EH (cell line): ENCODE data around the gene OR2A5.
A peak's percentile ranks its signal among the peaks of the same experiment; 100 is the strongest.
"Not testable (repeated sequence)": the region's sequence is repeated elsewhere in the genome, so short reads cannot be mapped to it uniquely, and the experiment has no call there.

Source experiments
- DNase-seq: peaks from one replicate; pipeline ENCODE4 v3.0.0-alpha.2; 2015; ENCODE audit warnings: low read depth

Gene OR2A5

DNA sequence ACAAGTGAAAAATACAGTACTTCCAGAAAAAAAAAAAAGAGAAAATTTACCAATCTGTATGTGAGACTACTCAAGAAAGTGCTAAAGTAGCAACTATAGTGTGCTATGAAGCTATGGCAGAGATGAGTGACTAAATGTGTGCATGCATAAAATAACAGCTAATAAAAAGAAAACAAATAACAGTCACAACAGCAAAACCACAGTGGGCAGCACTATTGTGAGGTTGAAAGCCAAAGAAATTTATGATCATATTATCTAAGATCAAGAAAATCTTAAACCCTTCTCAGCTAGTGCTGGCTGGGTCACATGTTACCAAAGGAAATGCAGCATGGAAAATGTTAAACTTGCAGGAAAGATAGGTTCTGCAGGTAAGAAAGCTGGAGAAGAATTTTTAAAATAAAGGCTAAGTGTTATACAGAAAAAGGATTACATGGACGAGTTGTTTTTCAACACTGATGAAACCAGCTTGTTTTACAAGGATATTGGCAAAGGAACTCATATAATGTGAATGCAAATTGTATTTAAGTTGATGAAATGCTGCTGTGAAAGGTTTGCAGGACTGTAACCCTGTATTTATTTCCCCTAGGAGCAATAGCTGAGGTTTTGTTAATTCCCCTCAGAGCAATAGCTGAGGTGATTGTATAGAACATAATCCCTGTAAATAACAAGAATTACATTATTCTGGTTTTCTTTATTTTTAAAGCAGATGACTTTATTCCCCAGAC is 15.6 kb upstream of the OR2A5 start:
- DNase-seq = no peak

DNA sequence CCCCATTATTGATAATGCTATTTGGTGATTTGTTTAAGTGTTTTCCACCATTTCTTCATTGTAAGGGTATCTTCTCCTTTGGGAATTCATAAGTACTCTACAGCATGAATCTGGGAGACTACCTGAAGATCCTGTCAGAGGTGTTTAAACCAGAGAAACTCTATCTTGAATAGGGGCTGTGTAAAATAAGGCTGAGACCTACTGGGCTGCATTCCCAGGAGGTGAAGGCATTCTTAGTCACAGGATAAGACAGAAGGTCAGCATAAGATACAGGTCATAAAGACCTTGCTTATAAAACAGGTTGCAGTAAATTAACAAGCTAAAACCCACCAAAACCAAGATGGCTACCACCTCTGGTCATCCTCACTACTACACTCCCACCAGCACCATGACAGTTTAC is 13.4 kb upstream of the OR2A5 start:
- DNase-seq = no peak

DNA sequence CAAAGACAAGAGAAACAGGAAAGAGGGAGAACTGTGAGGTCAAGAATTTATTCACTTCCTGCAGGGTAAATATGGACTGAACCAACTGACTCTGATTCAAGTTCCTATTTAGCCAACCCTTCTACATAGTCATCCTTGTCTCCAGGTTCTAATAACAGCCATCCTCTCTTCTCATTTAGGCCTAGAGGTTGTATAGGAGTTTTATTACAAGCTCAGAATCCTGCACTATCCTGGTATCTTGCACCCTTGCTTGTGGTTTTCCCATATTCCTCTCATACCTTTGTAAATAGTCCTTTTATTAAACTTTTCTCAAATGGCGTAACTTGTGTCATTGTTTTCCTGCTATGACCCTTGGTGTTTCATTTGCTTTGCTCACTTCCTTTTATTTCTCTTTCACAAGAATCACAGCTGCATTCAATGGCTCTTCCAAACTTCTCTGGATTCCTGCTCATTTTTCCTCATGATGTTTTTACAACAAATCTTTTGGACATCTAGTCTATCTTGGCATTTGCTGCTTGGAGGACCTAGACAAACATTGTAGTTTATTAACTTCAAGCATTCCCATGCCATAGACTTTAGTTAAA is 12.4 kb upstream of the OR2A5 start:
- DNase-seq = peak; percentile 22

DNA sequence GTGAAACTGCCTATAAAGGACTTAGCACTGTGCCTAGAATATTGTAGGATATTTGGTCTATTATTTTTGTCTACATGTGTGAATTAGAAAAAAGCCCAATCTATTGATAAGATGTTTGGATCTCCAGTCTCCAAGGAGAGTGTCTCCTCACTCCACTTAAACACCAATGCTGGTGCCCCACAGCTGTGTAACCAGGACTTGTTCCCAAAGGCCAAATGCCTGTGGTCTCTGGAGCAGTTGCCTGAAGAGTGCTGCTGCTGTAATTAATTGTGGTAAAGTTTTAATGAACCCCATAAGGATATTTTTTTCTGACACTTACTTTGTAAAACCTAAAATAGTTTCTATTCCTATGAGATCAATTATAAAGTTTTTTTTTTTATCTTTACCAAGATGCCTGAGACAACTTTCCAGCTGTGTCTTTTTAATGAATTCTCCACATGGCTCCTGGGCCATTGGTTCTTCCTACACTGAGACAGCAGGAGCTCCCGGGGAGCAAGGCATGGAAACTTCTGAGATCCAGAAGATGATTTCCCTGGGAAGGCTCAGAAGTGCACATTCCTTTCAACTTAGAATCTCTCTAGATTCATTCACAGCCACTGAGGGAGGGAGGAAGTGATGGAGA is 11.2 kb upstream of the OR2A5 start:
- DNase-seq = peak; percentile 15

DNA sequence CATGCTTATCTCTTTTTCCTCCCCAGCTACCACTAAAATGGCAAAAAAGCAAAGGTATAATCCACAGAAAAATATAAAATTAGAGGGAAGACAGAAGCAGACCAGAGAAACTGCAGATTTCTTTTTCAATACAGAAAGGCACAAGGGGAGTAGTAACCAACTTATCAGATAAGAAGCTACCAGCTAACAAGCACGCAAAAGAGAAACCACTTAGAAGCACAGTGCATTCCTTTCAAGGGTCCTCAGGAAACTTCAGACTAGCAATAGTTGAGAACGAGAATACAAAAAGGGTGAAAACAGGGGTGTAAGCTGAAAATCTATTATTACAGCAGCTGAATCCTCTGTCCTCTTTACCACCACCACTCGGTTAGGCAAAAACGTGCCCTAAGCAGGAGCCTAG is 9.9 kb upstream of the OR2A5 start:
- no peak for DNase-seq

DNA sequence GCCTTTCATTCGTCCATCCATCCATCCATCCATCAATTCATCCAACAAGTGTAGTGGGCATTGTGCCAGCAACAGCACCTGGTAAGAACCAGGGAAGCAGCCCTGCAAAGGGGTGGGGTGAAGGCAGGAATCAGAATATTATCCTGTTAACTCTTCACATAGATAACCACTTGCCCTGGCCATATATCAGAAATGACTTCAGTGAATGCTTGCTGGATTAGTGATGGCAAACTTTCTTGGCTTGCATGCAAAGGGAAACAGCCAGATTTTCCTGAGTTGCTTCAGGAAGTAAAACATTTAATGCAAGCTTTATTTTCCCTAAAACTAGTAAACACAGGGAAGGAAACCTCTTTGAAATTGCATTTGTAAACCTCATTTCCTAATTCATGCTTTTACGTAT is 743 bp downstream of the OR2A5 start:
- no peak for DNase-seq

DNA sequence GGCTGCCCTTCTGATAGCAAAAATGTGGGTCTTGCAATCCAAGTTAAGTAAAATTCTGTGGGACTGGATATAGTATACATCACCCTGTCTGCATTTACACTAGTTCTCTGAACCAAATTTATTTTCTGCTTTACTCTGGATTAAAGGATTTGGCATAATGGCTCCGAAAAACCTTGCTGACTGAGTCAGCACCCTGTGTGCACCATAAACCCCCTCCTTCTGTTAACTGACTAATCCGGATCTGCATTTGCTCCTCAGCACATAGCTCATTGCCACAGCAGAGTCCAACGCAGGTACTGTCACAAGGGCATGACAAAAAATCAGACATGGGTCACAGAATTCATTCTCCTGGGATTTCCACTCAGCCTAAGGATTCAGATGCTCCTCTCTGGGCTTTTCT is 1.3 kb downstream of the OR2A5 start:
- DNase-seq = no peak

DNA sequence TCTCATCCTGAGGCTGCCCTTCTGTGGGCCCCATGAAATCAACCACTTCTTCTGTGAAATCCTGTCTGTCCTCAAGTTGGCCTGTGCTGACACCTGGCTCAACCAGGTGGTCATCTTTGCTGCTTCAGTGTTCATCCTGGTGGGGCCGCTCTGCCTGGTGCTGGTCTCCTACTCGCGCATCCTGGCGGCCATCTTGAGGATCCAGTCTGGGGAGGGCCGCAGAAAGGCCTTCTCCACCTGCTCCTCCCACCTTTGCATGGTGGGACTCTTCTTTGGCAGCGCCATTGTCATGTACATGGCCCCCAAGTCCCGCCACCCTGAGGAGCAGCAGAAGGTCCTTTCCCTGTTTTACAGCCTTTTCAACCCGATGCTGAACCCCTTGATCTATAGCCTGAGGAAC is 2.1 kb downstream of the OR2A5 start:
- DNase-seq = not testable (repeated sequence)

DNA sequence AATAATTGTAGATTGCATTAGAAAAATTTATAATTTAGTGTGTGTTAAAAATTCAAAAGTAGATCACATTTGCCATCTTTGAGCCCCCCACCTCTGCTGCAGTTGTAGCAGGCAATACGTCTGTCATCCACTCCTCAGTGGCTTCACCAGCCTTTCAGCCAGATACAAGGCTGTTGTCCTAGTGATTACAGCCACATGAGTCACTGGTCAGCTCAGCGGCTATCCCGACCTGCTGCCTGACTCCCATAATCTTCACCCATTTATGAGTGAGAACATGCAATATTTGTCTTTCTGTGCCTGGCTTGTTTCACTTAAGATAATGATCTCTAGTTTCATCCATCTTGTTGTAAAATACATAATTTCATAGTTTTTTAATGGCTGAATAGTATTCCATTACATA is 9.2 kb downstream of the OR2A5 start:
- peak; percentile 24 for DNase-seq

DNA sequence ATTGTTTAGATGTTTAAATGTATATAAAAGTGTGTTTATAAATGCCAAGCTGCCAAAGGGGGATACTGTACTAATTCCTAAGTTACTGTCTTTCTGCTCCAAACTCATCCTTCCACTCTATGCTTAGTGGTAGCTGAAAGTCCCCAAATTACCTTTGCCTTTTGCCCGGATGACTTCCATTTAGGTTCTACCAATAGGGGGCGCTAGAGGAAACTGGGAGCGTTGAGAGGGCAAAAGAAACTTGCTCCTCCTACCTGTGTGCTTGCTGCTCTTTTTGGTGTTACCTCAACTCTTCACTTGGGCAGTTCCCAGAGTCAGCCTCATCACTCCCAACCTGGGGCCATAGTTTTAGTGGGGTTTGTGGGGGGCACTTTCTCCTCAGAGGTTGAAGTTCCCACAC is 15.0 kb downstream of the OR2A5 start:
- no peak for DNase-seq

DNA sequence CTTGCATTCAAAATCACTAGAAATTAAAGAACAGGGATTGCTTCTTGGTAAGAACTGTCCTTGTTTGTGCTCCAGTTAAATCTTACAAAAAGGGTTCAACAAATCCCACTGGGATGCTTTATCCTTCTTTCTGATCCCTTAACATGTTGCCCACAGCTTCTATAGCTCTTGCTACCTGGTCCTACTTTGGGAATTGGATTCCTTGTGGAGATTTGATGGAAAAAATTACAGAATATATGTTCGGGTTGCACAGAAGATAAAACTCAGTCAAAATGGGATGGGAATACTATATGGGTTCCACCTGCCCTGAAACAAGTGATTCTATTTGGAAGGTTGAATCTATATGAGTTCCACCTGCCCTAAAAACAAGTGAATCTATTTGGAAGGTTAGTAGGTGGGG is 20.8 kb downstream of the OR2A5 start, which contains the start of gene OR2A25:
OR2A25 (plus strand) TSS at position 301 of the 400 bp plus-strand sequence. CDS start 4,409 bp downstream, outside the sequence.
- DNase-seq = no peak

DNA sequence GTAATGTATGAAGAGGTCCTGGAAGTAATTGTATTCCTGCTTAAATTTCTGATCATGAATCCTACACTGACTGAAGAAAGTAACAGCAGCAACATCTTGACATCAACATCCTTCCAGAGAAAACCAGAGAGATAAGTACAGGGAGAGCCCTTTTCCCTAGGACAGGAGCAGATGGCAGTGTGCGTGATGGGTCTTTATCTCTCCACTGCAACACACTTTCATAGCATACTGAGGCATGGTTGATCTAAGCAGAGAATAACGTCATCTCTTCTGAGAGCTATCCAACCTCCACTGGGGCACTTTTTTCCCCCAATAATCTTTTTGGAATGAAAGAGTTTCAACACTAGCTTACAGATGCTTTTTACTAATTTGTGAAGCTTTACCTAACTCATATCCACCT is 21.2 kb downstream of the OR2A5 start:
- no peak for DNase-seq

DNA sequence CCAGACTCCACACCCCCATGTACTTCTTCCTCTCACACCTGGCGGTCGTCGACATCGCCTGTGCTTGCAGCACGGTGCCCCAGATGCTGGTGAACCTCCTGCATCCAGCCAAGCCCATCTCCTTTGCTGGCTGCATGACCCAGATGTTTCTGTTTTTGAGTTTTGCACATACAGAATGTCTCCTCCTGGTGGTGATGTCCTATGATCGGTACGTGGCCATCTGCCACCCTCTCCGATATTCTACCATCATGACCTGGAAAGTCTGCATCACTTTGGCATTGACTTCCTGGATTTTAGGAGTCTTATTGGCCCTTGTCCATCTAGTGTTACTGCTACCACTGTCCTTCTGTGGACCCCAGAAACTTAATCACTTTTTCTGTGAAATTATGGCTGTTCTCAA is 25.6 kb downstream of the OR2A5 start:
- DNase-seq = no peak

DNA sequence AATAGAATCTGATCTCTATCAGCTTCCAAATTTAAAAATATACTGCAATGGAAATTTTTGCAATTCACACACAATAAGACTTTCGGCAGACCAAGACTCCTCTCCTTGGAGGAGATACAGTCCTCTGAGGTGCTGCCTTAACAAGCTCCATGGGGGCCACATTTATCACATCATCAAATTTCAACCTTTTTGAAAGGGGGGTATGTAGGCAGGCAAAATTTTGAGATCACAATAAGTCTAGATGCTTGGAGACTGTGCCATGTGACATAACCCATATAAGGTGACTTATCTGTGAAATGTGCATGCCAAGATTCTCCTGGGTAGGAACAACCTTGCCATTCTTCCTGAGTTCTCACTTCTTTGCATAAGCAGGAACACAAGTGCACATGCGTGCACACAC is 37.2 kb downstream of the OR2A5 start, which contains the start of gene OR2A12:
OR2A12 (plus strand) TSS at position 301 of the 400 bp plus-strand sequence. CDS start 8,830 bp downstream, outside the sequence.
- DNase-seq = no peak

DNA sequence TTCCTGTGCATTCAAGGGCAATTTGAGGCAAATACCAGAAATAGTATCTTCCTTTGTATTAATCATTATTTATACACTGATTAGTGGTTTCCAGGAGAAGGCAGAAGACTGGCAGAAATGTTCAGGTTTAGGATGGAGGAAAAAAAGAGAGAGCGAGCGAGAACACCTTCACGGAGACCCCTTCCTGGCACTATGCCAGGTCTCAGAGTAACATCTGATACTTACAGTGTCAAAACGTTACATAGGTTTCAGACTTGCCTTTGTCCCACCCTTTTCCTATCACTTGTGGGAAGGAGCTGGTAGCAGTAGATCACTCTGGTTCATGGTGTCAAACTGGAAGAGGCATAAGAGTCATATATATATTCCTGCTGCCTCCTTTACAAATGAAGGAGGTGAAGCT is 38.0 kb downstream of the OR2A5 start:
- DNase-seq = no peak

DNA sequence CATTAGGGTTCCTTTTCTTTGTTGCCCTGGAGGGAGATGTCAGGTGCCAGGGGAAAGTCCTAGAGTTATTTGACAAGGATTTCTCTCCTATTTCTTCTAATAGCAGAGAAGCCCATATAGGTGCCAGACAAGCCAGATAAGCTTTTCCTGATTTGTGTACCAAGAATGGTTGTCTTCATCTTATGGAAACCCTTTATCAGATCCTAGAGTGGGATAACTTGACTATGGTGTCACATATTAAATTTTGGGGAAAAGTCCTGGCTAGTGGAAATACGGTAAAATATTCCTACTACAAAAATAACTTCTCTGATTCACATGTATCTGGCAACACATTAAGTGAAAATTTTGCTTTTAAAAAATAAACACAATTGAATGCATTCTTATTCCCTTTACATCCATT is 38.5 kb downstream of the OR2A5 start:
- DNase-seq = no peak

DNA sequence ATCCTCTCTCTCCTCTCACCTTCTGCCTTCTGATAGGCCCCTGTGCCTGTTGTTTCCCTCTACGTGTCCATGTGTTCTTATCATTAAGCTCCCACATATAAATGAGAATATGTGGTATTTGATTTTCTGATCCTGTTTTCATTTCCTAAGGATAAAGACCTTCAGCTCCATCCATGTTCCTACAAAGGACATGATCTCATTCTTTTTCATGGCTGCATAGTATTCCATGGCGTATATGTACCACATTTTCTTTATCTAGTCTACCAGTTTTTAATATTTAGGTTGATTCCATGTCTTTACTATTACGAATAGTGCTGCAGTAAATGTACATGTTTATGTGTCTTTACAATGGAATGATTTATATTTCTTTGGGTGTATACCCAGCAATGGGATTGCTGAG is 41.9 kb downstream of the OR2A5 start:
- DNase-seq = no peak

DNA sequence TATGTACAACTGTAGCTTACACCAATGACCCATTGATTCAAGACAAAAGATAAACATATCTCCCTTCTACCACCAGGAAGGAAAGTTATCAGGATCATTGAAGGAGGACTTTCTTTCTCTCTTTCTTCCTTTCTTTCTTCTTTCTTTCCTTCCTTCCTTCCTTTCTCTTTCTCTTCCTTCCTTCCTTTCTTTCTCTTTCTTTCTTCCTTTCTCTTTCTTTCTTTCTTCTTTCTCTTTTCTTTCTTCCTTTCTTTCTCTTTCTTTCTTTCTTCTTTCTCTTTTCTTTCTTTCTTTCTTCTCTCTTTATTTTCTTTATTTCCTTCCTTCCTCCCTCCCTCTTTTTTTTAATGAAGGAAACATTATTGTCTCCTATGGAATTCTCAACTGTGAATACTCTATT is 50.0 kb downstream of the OR2A5 start:
- no peak for DNase-seq

DNA sequence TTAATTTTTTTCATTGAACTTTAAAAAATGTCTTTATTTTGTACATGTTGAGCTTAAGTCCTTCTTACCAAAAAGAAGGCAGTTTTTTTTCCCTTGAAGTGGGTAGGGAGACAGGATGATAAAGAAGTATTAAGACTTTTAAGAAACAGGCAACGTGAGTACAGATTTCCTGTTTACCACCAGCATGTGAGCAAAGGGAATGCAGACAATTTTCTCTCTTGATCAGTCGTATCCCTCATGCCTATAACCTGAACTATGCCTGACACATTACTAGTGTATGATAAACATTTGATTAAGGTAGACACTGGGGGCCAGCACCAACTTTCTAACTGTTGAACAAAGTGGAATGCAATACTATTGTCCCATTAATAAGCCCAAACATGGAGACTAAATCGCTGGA is 51.9 kb downstream of the OR2A5 start:
- no peak for DNase-seq

DNA sequence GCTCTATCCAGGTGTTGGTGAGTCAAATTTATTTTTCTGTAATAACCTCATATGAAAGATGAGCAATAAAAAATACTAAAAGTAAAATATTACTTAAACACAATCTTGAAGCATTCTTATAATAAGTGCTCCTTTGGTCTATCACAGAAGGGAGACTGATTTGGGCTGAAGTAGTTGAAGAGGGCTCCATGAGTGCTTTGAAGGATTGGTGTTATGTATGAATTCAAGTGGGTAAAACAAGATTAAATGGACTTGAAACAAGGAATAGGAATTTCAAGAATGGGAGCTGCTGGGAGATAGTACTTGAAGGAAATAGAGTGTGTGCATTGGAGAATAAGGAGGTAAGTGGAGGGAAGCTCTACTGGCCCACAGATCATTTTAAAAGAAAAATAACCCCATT is 53.3 kb downstream of the OR2A5 start:
- no peak for DNase-seq

DNA sequence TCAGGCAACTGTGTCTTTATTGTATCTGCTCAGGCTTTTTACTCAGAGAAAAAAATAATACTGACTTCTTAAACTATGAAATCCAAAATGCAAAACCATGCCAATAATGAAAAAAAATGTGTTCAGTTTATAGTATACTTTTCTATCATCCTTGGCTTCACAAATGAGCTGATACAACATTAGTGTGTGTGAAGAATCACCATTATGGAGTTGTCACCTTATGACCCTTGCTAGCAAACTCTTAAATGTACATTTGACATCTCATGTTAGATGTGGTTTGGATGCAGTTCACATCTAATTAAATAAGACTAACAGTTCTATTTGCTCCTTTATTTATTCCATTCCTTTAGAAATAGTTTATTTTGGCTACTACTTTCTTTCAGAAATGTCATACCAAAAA is 56.5 kb downstream of the OR2A5 start:
- DNase-seq = no peak
